WI38 (cell line): ENCODE results near the gene USPL1.

Experiments
- H3K4me3 ChIP-seq: 2 replicates; pipeline ENCODE4 v1.5.1; 2011; ENCODE audit warnings: low read depth, mild to moderate bottlenecking, control low read depth, low read length
- TF ChIP-seq, protein P1 (sequence below): IDR thresholded peaks from 2 replicates; pipeline ENCODE4 v1.5.1; 2012; ENCODE audit warnings: low read depth, mild to moderate bottlenecking, control low read depth, low read length

USPL1 gene

DNA sequence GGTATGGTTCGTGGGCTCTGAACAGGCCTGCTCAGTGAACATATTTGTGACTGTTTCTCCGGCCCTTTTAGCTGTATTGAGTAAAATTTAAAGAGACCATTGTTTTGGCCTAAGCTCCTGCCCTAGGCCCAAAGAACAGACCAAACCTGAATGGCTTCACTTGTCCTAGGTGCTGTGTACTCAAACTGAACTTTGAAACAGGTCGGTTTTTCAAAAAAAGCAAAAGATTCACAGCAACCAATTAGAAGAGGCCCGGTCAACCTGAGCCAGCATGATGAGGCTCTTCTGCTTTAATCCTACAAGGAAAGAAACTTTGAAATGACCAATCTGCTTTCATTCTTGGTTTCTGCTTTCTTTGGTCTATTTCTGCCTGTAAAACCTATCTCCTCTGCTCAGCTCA, 50.6 kb downstream of the USPL1 start:
- H3K4me3 ChIP-seq, result no peak overlapping the region
- TF ChIP-seq, protein P1, sequence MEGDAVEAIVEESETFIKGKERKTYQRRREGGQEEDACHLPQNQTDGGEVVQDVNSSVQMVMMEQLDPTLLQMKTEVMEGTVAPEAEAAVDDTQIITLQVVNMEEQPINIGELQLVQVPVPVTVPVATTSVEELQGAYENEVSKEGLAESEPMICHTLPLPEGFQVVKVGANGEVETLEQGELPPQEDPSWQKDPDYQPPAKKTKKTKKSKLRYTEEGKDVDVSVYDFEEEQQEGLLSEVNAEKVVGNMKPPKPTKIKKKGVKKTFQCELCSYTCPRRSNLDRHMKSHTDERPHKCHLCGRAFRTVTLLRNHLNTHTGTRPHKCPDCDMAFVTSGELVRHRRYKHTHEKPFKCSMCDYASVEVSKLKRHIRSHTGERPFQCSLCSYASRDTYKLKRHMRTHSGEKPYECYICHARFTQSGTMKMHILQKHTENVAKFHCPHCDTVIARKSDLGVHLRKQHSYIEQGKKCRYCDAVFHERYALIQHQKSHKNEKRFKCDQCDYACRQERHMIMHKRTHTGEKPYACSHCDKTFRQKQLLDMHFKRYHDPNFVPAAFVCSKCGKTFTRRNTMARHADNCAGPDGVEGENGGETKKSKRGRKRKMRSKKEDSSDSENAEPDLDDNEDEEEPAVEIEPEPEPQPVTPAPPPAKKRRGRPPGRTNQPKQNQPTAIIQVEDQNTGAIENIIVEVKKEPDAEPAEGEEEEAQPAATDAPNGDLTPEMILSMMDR, result no peak

DNA sequence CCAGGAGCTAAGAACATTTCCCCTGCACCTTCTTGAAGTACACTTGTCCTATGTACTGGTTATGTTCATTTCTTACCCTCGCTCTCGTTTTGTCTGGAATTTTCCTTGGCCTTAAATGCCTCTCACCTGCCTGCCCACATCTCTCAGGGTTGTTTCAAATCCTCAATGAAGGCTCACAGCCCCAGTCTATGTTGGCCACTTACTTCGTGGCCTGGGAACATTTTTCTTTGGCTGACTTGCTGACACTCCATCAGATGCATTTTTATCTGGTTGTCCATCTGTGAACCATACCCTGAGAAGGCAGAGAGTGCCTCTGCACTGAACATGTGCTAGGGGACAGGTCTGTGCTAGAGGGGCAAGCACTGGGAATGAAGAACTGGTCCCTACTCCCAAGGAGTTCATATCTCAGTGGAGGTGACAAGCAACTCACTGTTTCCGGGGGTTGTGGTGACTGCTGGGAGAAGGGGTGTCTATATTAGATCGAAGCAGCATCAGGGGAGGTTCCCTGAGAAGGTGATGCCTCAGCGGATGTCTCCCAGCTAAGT, 53.6 kb downstream of the USPL1 start:
- TF ChIP-seq, protein P1, result no peak
- H3K4me3 ChIP-seq, result no peak overlapping the region

DNA sequence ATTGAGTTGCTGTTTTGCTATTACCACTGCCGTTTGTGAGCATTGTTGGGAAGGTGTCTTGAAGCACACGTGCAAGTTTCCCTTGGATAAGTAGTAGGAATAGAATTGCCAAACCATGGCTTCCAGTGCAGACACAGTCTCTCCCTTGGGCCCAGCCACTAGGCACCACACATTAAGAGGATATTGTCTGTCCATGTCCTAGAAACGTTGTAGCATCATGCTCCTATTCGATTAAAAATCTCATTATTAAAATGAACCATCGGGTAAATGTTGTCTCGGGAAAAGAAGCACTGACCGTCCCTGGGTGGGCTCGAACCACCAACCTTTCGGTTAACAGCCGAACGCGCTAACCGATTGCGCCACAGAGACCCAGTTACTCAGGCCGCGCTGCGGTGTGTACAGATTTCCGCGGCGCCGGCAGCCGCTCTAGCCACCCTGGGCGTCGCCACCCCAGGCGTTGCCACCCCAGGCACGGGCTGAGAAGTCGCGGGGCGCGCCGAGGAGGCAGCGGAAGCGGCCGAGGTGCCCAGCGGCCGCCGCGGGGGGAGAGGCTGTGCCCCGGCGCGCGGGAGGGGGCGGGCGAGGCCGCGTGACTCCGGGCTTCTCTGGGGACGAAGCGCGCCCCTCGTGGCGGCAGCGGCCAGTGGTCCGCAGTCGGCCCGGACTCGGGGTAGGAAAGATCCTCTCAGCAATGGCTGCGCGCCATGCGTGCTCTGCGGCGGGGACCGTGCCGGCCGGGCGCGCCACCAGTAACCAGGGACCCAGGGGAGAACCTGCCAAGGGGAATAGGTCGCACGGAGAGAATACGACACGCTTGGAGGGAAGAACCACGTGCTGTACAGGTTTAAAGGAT, 56.2 kb downstream of the USPL1 start:
- peak overlapping the region; percentile 57 for H3K4me3 ChIP-seq
- TF ChIP-seq, protein P1, result peak; percentile 58

DNA sequence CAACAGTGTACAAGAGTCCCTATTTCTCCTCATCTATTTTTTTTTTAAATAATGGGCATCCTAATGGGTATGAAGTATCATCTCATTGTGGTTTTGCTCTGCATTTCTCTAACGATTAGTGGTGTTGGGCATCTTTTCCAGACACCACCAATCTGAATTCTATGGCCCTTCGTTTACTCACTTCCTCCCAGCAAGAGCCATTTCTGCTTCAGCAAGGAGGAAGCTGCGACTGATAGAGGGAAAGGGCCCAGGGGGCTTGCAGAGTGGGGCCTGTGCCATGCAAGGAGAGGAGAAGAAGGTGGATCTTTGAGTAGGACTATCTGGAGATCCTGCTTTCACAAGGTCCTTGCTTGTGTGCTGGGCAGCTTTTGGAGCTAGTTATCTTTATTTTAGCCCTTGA, 58.0 kb downstream of the USPL1 start:
- H3K4me3 ChIP-seq, result no peak overlapping the region
- TF ChIP-seq, protein P1, result no peak

DNA sequence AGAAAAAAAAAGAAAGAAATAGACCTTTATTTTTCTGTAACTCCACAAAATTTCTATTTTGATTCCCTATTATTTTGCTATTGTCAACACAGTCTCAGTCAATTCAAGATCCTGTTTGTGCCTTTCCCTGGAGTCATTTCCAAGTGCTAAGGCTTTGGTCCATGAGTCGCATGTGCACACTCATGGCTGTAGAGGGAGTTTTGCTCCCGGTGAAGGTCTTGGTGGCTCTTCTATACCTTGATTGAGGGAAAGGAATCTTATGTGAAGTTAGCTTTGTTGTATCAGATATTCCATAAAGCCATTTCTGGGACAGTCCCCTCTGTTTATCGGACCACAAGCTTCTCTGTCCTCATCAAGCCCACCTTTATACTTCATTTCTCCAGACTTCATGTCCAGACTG, 59.0 kb downstream of the USPL1 start:
- H3K4me3 ChIP-seq, result no peak overlapping the region
- TF ChIP-seq, protein P1, result peak; percentile 22; the same call in 1 of the 2 replicates

DNA sequence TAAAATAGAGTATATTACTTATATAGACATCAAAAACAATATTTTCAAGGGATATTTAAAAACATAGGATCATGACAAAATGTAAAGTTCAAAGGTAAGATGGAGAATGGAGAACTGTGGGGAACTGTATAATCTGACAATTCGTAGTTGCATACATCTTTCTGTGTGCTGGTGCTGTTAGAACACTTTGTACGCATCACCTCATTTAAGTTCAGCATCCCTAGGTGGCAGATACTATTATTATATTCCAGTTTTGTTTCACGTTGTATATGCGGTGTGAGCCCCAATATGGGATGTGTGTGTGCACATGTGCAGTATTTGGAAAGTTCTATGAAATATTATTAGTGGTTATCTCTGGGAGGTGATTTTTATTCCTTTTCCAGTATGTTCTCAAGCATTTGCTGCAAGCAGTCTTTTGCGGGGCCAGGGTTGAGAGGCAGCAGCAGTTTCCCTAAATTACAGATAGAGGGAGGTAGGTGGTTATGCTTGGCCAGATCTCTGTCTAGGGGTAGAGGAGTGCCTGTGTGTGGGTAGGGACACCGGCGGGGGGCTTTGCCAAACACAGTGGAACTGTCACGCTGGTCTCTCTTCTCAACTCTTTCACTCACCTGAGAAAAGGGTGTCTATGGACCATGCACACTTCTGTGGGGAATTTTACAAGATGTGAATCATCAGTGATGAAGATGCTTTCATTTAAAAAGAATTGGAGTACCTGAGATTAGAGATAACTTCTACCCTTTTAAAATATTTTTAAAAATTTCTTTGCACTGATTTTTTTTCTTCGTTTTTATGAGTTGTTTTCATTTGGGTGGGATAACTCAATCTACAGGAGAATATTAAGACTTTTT, 62.0 kb downstream of the USPL1 start:
- TF ChIP-seq, protein P1, result peak; percentile 81
- H3K4me3 ChIP-seq, result no peak overlapping the region

DNA sequence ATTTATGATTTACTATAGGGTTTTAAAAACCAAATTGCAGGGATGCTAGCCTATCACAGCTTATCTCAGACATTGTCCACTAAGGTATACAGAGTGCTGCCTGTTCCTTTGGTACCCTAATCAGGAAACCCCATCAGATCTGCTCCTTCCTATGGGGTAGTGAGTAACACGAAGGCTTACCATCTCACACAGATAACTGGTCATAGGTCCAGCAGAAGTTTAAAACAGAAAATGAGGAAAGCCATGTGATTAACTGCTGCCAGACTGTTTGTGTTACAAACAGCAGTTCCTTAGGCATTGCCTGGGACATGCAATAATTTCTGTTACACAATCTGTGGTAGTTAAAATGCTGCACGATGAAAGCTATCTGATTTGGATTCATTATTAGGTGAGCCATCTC, 64.1 kb downstream of the USPL1 start:
- TF ChIP-seq, protein P1, result no peak
- H3K4me3 ChIP-seq, result no peak overlapping the region
